ENCODE data around the gene EFCAB8.
"Not testable (repeated sequence)": the region's sequence is repeated elsewhere in the genome, so short reads cannot be mapped to it uniquely, and the experiment has no call there.

EFCAB8 gene

GRCh38 chr20:32943490-32944052, 84.8 kb downstream of the EFCAB8 start:
- H3K4me1 ChIP-seq (ENCODE audit: insufficient read depth, low read length, severe bottlenecking), result no peaks in the 10 kb centered on the region
- no peaks in the 10 kb centered on the region for H3K36me3 ChIP-seq (ENCODE audit: insufficient read depth, low read length)
- no peaks in the 10 kb centered on the region for H3K27me3 ChIP-seq (ENCODE audit: insufficient read depth, low read length)
- no peaks in the 10 kb centered on the region for H3F3A ChIP-seq (ENCODE audit: insufficient read depth, low read length)
- no peak overlapping the region for H3K27ac ChIP-seq (ENCODE audit: low read depth, low read length, poor library complexity, severe bottlenecking)
- no peaks in the 10 kb centered on the region for H3K9me2 ChIP-seq (ENCODE audit: low read depth, low read length)
- H3K9ac ChIP-seq (ENCODE audit: low read length), result no peak overlapping the region
- no peaks in the 10 kb centered on the region for H3K79me2 ChIP-seq (ENCODE audit: insufficient read depth, low read length)
- H3K9me3 ChIP-seq (ENCODE audit: low read length), result no peaks in the 10 kb centered on the region
- no peak overlapping the region for H2AFZ ChIP-seq (ENCODE audit: low read length)
- H3K4me2 ChIP-seq (ENCODE audit: low read length), result no peak overlapping the region
- H3K4me3 ChIP-seq (ENCODE audit: low read depth, low read length, poor library complexity, severe bottlenecking), result no peak overlapping the region
- TF ChIP-seq CTCF (IDR thresholded peaks at IDR 0.05; ENCODE audit: low read length) (no peak), EZH2 (IDR thresholded peaks at IDR 0.05; ENCODE audit: borderline replicate concordance, low read length) (no peak)
- no peaks in the 10 kb centered on the region for H4K20me1 ChIP-seq (ENCODE audit: insufficient read depth, low read length)

GRCh38 chr20:32945710-32946221, 87.0 kb downstream of the EFCAB8 start:
- Histone ChIP-seq H3K4me2 (ENCODE audit: low read length) (no peak overlapping the region), H3K9me2 (ENCODE audit: low read depth, low read length) (no peaks in the 10 kb centered on the region), H3F3A (ENCODE audit: insufficient read depth, low read length) (no peaks in the 10 kb centered on the region), H2AFZ (ENCODE audit: low read length) (no peak overlapping the region), H3K27me3 (ENCODE audit: insufficient read depth, low read length) (no peaks in the 10 kb centered on the region), H3K9me3 (ENCODE audit: low read length) (no peaks in the 10 kb centered on the region), H3K4me3 (ENCODE audit: low read depth, low read length, poor library complexity, severe bottlenecking) (no peak overlapping the region), H3K27ac (ENCODE audit: low read depth, low read length, poor library complexity, severe bottlenecking) (no peak overlapping the region), H4K20me1 (ENCODE audit: insufficient read depth, low read length) (no peaks in the 10 kb centered on the region), H3K79me2 (ENCODE audit: insufficient read depth, low read length) (no peaks in the 10 kb centered on the region), H3K9ac (ENCODE audit: low read length) (no peak overlapping the region), H3K4me1 (ENCODE audit: insufficient read depth, low read length, severe bottlenecking) (no peaks in the 10 kb centered on the region), H3K36me3 (ENCODE audit: insufficient read depth, low read length) (no peaks in the 10 kb centered on the region)
- no peak for TF ChIP-seq EZH2 (IDR thresholded peaks at IDR 0.05; ENCODE audit: borderline replicate concordance, low read length)
- peak; percentile 54 for TF ChIP-seq CTCF (IDR thresholded peaks at IDR 0.05; ENCODE audit: low read length)

- H3F3A ChIP-seq (ENCODE audit: insufficient read depth, low read length), result no peaks in the 10 kb centered on the region
- H3K36me3 ChIP-seq (ENCODE audit: insufficient read depth, low read length), result no peaks in the 10 kb centered on the region
- no peaks in the 10 kb centered on the region for H3K27me3 ChIP-seq (ENCODE audit: insufficient read depth, low read length)
- no peak overlapping the region for H3K4me3 ChIP-seq (ENCODE audit: low read depth, low read length, poor library complexity, severe bottlenecking)
- H3K4me2 ChIP-seq (ENCODE audit: low read length), result no peak overlapping the region
- no peaks in the 10 kb centered on the region for H4K20me1 ChIP-seq (ENCODE audit: insufficient read depth, low read length)
- H3K9ac ChIP-seq (ENCODE audit: low read length), result no peak overlapping the region
- H3K9me3 ChIP-seq (ENCODE audit: low read length), result no peaks in the 10 kb centered on the region
- no peaks in the 10 kb centered on the region for H3K79me2 ChIP-seq (ENCODE audit: insufficient read depth, low read length)
- no peak overlapping the region for H2AFZ ChIP-seq (ENCODE audit: low read length)
- no peaks in the 10 kb centered on the region for H3K9me2 ChIP-seq (ENCODE audit: low read depth, low read length)
- TF ChIP-seq CTCF (IDR thresholded peaks at IDR 0.05; ENCODE audit: low read length), result no peak
- no peak for TF ChIP-seq EZH2 (IDR thresholded peaks at IDR 0.05; ENCODE audit: borderline replicate concordance, low read length)
- H3K4me1 ChIP-seq (ENCODE audit: insufficient read depth, low read length, severe bottlenecking), result no peaks in the 10 kb centered on the region
- no peak overlapping the region for H3K27ac ChIP-seq (ENCODE audit: low read depth, low read length, poor library complexity, severe bottlenecking)
Observed at GRCh38 chr20:32946629-32947028, 87.9 kb downstream of the EFCAB8 start.

GRCh38 chr20:32950539-32950938, 91.8 kb downstream of the EFCAB8 start:
- H3K27me3 ChIP-seq (ENCODE audit: insufficient read depth, low read length); H2AFZ ChIP-seq (ENCODE audit: low read length); H3K79me2 ChIP-seq (ENCODE audit: insufficient read depth, low read length); H3K4me1 ChIP-seq (ENCODE audit: insufficient read depth, low read length, severe bottlenecking); H3K4me3 ChIP-seq (ENCODE audit: low read depth, low read length, poor library complexity, severe bottlenecking); H3K9me2 ChIP-seq (ENCODE audit: low read depth, low read length); H3K9me3 ChIP-seq (ENCODE audit: low read length); H3K36me3 ChIP-seq (ENCODE audit: insufficient read depth, low read length); H3K27ac ChIP-seq (ENCODE audit: low read depth, low read length, poor library complexity, severe bottlenecking); H3K9ac ChIP-seq (ENCODE audit: low read length); H3F3A ChIP-seq (ENCODE audit: insufficient read depth, low read length); H3K4me2 ChIP-seq (ENCODE audit: low read length); H4K20me1 ChIP-seq (ENCODE audit: insufficient read depth, low read length): not testable (repeated sequence)
